Activated B cell treated with CpG ODN at 0.5 μM for 24 hours (primary cell): ENCODE measurements around the gene MOCS2. TPM values are rescaled to one million over a fixed set of nuclear protein-coding genes. Genes with fewer than 3 reads are reported as not detected.
"Not testable (repeated sequence)": the region's sequence is repeated elsewhere in the genome, so short reads cannot be mapped to it uniquely, and the experiment has no call there.

ENCODE experiments used
- ATAC-seq: fragments of 200-7000 bp; cut with Tn5 transposase; one replicate; pipeline ENCODE4 v1.10.0; 2021; ENCODE audit warnings: low read depth, mild to moderate bottlenecking, moderate library complexity
- CTCF ChIA-PET: fragments of 350-600 bp; sonication (Branson Sonifier 250); formaldehyde crosslinking; loops from one replicate; lab custom pipeline; 2021; ENCODE audit warnings: antibody characterized with exemption; lab: Charles Lee
- POLR2A ChIA-PET: fragments of 350-600 bp; sonication (Branson Sonifier 250); formaldehyde crosslinking; loops from one replicate; lab custom pipeline; 2021; ENCODE audit warnings: antibody characterized with exemption; lab: Charles Lee
- DNase-seq: peaks from one replicate; pipeline ENCODE4 v3.0.0; 2022
- H3K27ac Mint-ChIP-seq: one replicate; pipeline ENCODE4 v1.8.0; 2020; ENCODE audit warnings: mixed read lengths
- H3K27me3 Mint-ChIP-seq: one replicate; pipeline ENCODE4 v1.8.0; 2021; ENCODE audit warnings: mixed read lengths
- H3K36me3 Mint-ChIP-seq: one replicate; pipeline ENCODE4 v1.8.0; 2021; ENCODE audit warnings: low read depth, mixed read lengths
- H3K4me1 Mint-ChIP-seq: one replicate; pipeline ENCODE4 v1.8.0; 2021; ENCODE audit warnings: mixed read lengths
- H3K4me3 Mint-ChIP-seq: one replicate; pipeline ENCODE4 v1.8.0; 2020; ENCODE audit warnings: mild to moderate bottlenecking, mixed read lengths
- H3K9me3 Mint-ChIP-seq: one replicate; pipeline ENCODE4 v1.8.0; 2020; ENCODE audit warnings: mixed read lengths
- intact Hi-C: fragments of 100-400 bp; cut with micrococcal nuclease; formaldehyde crosslinking; loops from one replicate; pipeline ENCODE4 v1.15.1; 2024
- total RNA-seq: library from RNA; stranded (reverse); gene quantifications from 2 replicates; pipeline ENCODE4 v1.2.3, GENCODE V29; 2022
- TF ChIP-seq, protein P1 (sequence below): fragments of 200-600 bp; IDR thresholded peaks from one replicate; pipeline ENCODE4 v1.8.0; 2022; ENCODE audit warnings: antibody characterized with exemption, mild to moderate bottlenecking

Gene MOCS2
- total RNA-seq, 1 donor from 2014 or later: 16.8 TPM

DNA sequence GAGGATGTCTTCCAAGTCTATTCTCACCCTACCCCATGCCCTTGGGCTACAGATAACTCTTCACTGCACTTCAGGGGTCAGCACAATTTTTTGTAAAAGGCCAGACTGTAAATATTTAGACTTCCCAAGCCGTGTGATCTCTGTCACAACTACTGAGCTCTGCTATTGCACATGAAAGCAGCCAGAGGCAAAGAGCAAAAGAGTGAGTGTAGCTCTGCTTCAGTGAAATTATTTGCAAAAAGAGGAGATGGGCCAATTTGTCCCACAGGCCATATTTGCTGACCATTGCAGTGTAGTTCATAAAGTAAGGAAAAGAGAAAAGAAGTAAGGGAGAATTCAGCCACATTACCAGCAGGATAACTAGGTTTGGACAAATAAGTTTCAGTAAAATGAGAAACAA lies 7.0 kb upstream of the MOCS2 start:
- ATAC-seq (no peak), DNase-seq (no peak)
- Mint-ChIP-seq H3K27ac (no peak overlapping the region), H3K4me3 (no peak overlapping the region), H3K36me3 (no peaks in the 10 kb centered on the region), H3K4me1 (no peaks in the 10 kb centered on the region), H3K27me3 (no peaks in the 10 kb centered on the region), H3K9me3 (no peaks in the 10 kb centered on the region)
- ChIA-PET CTCF (no interaction called here), POLR2A (no interaction called here)
- TF ChIP-seq, protein P1, sequence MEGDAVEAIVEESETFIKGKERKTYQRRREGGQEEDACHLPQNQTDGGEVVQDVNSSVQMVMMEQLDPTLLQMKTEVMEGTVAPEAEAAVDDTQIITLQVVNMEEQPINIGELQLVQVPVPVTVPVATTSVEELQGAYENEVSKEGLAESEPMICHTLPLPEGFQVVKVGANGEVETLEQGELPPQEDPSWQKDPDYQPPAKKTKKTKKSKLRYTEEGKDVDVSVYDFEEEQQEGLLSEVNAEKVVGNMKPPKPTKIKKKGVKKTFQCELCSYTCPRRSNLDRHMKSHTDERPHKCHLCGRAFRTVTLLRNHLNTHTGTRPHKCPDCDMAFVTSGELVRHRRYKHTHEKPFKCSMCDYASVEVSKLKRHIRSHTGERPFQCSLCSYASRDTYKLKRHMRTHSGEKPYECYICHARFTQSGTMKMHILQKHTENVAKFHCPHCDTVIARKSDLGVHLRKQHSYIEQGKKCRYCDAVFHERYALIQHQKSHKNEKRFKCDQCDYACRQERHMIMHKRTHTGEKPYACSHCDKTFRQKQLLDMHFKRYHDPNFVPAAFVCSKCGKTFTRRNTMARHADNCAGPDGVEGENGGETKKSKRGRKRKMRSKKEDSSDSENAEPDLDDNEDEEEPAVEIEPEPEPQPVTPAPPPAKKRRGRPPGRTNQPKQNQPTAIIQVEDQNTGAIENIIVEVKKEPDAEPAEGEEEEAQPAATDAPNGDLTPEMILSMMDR: no peak
- intact Hi-C loops: no loop called here

DNA sequence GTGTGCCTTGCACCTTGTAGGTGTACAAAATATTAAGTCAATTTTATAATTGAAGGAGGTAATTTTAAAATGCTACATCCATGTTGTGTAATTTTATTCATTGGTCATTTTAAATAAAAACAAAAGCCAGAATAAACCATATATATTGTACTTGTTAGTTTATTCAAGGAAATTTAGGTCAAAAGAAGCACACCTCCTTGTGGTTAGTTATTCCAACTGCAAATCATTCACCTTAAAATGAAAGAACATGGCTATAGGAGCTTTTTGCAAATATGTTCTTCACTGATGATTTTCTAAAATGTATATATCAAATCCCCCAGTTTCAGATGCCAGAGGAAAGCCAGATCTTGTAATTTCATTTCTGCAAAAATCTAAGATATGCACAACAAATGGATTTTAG lies 5.4 kb upstream of the MOCS2 start:
- DNase-seq (no peak), ATAC-seq (no peak)
- POLR2A ChIA-PET: interaction anchor here (0.7 kb wide), 1 partner anchor 54 kb away, joined by 3 read pairs; no protein-coding TSS in a partner anchor
- peaks cover 12% of the 10 kb centered on the region for H3K4me1 Mint-ChIP-seq
- H3K27ac Mint-ChIP-seq: no peak overlapping the region
- no peaks in the 10 kb centered on the region for H3K27me3 Mint-ChIP-seq
- intact Hi-C loops: no loop called here
- no peaks in the 10 kb centered on the region for H3K36me3 Mint-ChIP-seq
- CTCF ChIA-PET: no interaction called here
- no peak overlapping the region for H3K4me3 Mint-ChIP-seq
- no peaks in the 10 kb centered on the region for H3K9me3 Mint-ChIP-seq
- TF ChIP-seq, protein P1: no peak

DNA sequence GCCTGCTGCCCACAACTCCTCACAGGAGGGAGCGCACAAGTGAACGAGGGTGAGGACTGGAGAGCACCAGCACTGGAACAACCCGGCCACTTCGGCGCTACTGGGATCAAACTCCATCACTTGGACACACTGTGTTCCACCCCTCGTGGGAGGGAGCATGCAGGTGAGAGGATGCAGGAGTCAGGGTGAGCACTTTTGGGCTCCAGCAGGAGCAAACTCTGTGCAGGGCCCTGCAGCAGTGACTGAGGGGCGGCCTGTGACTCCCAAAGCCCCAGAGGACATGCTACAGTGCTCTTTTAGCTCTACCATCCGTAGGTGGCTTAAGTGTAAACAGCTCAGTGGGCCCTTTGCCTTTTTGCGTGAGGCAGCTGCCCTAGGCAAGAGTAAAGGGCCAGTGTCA lies 4.4 kb upstream of the MOCS2 start:
- TF ChIP-seq, protein P1: no peak
- no peaks in the 10 kb centered on the region for H3K27me3 Mint-ChIP-seq
- intact Hi-C loops: no loop called here
- ATAC-seq (no peak), DNase-seq (no peak)
- H3K4me1 Mint-ChIP-seq: peaks cover 19% of the 10 kb centered on the region
- peaks cover 5% of the 10 kb centered on the region for H3K36me3 Mint-ChIP-seq
- CTCF ChIA-PET: no interaction called here
- no peaks in the 10 kb centered on the region for H3K9me3 Mint-ChIP-seq
- POLR2A ChIA-PET: no interaction called here
- H3K27ac Mint-ChIP-seq: no peak overlapping the region
- H3K4me3 Mint-ChIP-seq: no peak overlapping the region

DNA sequence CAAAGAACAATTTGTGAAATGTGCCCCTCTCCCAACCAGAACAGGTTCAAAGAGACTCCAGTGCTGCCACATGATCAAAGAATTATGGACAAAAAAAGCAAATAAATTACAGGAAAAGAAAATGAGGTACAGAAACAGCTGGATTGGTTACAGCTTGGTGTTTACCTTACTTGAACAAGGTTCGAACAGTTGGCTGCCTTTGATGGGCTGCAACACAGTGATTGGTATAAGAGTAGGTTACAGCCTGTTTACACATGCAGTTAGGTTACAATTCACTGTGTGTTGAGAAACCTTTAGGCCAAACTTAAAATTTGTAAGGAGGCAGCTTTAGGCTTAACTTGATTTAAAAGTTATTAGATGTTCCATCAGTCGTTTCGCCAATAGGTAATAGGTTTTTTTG lies 3.4 kb upstream of the MOCS2 start:
- POLR2A ChIA-PET: no interaction called here
- Mint-ChIP-seq H3K27ac (no peak overlapping the region), H3K36me3 (peaks cover 6% of the 10 kb centered on the region), H3K4me1 (peaks cover 23% of the 10 kb centered on the region), H3K27me3 (no peaks in the 10 kb centered on the region), H3K9me3 (no peaks in the 10 kb centered on the region), H3K4me3 (no peak overlapping the region)
- DNase-seq (no peak), ATAC-seq (no peak)
- TF ChIP-seq, protein P1: no peak
- intact Hi-C loops: no loop called here
- CTCF ChIA-PET: no interaction called here

GRCh38 chr5:53112307-53112706 lies 2.8 kb upstream of the MOCS2 start:
- H3K27me3 Mint-ChIP-seq, DNase-seq, H3K36me3 Mint-ChIP-seq, CTCF ChIA-PET, H3K9me3 Mint-ChIP-seq, H3K4me3 Mint-ChIP-seq, H3K27ac Mint-ChIP-seq, intact Hi-C loops, POLR2A ChIA-PET, ATAC-seq: not testable (repeated sequence)
- H3K4me1 Mint-ChIP-seq: peaks cover 23% of the 10 kb centered on the region

DNA sequence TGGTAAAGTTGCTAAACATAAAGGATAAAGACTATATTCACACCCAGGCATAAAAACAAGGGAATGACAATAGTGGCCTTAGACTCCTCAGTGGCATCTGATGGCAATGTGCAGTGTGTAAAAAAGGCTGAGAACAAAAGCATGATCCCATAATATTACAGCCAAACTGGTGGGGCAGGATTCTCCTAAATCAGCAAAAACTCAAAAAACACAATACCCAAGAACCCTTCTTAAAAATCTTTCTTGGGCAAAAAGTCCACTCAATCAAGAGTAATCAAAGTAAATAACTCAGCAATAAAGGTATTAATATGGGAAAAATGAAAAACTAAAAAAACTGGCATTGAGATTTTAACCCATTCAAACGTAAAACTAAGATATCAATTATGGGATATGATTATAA lies 1.6 kb upstream of the MOCS2 start:
- Mint-ChIP-seq H3K4me1 (peaks cover 23% of the 10 kb centered on the region), H3K4me3 (no peak overlapping the region), H3K36me3 (peaks cover 14% of the 10 kb centered on the region), H3K27me3 (no peaks in the 10 kb centered on the region), H3K9me3 (no peaks in the 10 kb centered on the region), H3K27ac (no peak overlapping the region)
- TF ChIP-seq, protein P1: no peak
- ATAC-seq (no peak), DNase-seq (no peak)
- intact Hi-C loops: no loop called here
- ChIA-PET POLR2A (no interaction called here), CTCF (no interaction called here)
